ENCODE results near the gene IL4R. TPM values are rescaled to one million over a fixed set of nuclear protein-coding genes. Genes with fewer than 3 reads are reported as not detected.
A peak's percentile ranks its signal among the peaks of the same experiment; 100 is the strongest.

The IL4R gene
- total and polyA plus RNA-seq, 2 of the 13 experiments (the other 11 are each of a cell fraction or from before 2014, with no cell fraction given): 15.9 to 49.6 TPM

DNA sequence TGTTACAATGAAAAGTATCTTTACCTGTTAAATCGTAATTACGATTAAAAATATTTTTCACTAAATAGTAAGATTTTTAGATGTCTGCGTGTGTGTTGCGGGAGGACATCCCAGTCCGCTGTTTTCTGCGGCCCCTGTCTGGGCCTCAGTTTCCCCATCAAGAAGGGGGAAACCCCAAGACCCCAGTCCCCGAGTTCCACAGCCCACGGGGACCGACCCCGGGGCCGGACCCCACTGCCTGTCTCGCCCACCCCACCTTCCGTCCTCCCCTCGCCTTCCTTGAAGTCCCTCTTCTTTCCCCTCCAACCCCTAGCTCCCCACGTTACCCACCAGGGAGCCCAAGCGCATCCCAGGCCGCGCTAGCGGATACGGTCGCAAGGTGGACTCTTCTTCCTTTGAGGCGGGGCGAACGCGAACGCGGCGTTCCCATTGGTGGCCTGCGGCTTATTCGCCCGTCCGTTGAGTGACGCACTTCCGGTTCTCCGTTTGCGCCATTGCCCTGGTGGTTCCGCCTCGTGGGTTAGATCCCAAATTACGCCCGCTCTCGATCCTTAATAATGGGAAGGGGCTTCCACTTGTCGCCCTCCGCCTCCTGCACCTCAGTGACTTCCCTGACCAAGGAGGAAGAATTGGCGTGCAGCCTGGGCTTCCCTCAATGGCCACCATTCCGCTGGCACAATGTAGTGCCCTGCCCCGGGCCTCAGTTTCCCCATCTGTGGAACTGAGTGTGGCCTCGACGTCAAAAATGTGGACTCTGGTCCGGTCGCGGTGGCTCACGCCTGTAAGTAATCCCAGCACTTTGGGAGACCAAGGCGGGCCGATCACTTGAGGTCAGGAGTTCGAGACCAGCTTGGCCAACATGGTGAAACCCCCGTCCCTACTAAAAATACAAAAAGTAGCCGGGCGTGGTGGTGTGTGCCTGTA, 45.1 kb upstream of the IL4R start, which contains the start of gene NSMCE1 (continued):
- TF ChIP-seq ZNF256 (CRISPR knock-in tag; conservative IDR thresholded peaks at IDR 0.05) (peak; percentile 78; the same call in 1 of the 2 replicates), PITX1 (CRISPR knock-in tag; IDR thresholded peaks at IDR 0.05) (peak; percentile 65; the same call in 1 of the 2 replicates), GZF1 (CRISPR knock-in tag; IDR thresholded peaks at IDR 0.05) (0 out of 2 replicates have a peak, but pooled peaks have one; percentile 51), ZNF329 (CRISPR knock-in tag; IDR thresholded peaks at IDR 0.05; ENCODE audit: low read depth) (peak; percentile 47; the same call in 1 of the 2 replicates), ZNF557 (CRISPR knock-in tag; IDR thresholded peaks at IDR 0.05) (0 out of 2 replicates have a peak, but pooled peaks have one; percentile 61), REPIN1 (CRISPR knock-in tag; IDR thresholded peaks at IDR 0.05; ENCODE audit: borderline replicate concordance, low read depth) (peak; percentile 40), RORA (CRISPR knock-in tag; IDR thresholded peaks at IDR 0.05) (no peak), MTA1 (CRISPR knock-in tag; IDR thresholded peaks at IDR 0.05; ENCODE audit: borderline replicate concordance) (peak; percentile 84), ZNF564 (CRISPR knock-in tag; IDR thresholded peaks at IDR 0.05) (0 out of 2 replicates have a peak, but pooled peaks have one; percentile 73), ZNF296 (CRISPR knock-in tag; conservative IDR thresholded peaks at IDR 0.05) (no peak), ATF3 (CRISPR knock-in tag; IDR thresholded peaks at IDR 0.05) (no peak), STAG1 (CRISPR knock-in tag; IDR thresholded peaks at IDR 0.05) (no peak), ZNF75D (CRISPR knock-in tag; IDR thresholded peaks at IDR 0.05; ENCODE audit: borderline replicate concordance) (no peak), HBP1 (CRISPR knock-in tag; IDR thresholded peaks at IDR 0.05; ENCODE audit: low read depth) (peak; percentile 93), RELA (CRISPR knock-in tag; IDR thresholded peaks at IDR 0.05) (no peak), PRDM15 (CRISPR knock-in tag; IDR thresholded peaks at IDR 0.05) (no peak), CCAR2 (optimal IDR thresholded peaks at IDR 0.05; ENCODE audit: low read depth, low read length) (no peak), PPARG (CRISPR knock-in tag; conservative IDR thresholded peaks at IDR 0.05) (no peak; the same call in 1 of the 2 replicates), SNAI1 (CRISPR knock-in tag; IDR thresholded peaks at IDR 0.05; ENCODE audit: borderline replicate concordance) (no peak), CENPT (CRISPR knock-in tag; IDR thresholded peaks at IDR 0.05; ENCODE audit: low read depth) (no peak), CBX5 (CRISPR knock-in tag; IDR thresholded peaks at IDR 0.05; ENCODE audit: borderline replicate concordance) (no peak; the same call in 1 of the 2 replicates)
- TF ChIP-seq, protein P1, sequence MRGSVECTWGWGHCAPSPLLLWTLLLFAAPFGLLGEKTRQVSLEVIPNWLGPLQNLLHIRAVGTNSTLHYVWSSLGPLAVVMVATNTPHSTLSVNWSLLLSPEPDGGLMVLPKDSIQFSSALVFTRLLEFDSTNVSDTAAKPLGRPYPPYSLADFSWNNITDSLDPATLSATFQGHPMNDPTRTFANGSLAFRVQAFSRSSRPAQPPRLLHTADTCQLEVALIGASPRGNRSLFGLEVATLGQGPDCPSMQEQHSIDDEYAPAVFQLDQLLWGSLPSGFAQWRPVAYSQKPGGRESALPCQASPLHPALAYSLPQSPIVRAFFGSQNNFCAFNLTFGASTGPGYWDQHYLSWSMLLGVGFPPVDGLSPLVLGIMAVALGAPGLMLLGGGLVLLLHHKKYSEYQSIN (CRISPR knock-in tag; IDR thresholded peaks at IDR 0.05; ENCODE audit: borderline replicate concordance): no peak
- TF ChIP-seq, protein P2, sequence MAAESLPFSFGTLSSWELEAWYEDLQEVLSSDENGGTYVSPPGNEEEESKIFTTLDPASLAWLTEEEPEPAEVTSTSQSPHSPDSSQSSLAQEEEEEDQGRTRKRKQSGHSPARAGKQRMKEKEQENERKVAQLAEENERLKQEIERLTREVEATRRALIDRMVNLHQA (CRISPR knock-in tag; IDR thresholded peaks at IDR 0.05): no peak

Data from HepG2 (cell line).